Upper lobe of right lung (tissue), 1 donor: ENCODE data around the gene CDH3. TPM values are rescaled to one million over a fixed set of nuclear protein-coding genes. Genes with fewer than 3 reads are reported as not detected.
A peak's percentile ranks its signal among the peaks of the same experiment; 100 is the strongest.

ENCODE experiments used
- ATAC-seq: fragments of 200-7000 bp; cut with Tn5 transposase; one replicate; pipeline ENCODE4 v1.9.1; 2020; ENCODE audit warnings: mild to moderate bottlenecking, moderate library complexity
- DNase-seq: peaks from one replicate; pipeline ENCODE4 v3.0.0-alpha.2; 2020
- H3K27ac ChIP-seq: fragments of 200-600 bp; one replicate; pipeline ENCODE4 v1.8.0; 2022
- H3K27me3 ChIP-seq: fragments of 200-600 bp; one replicate; pipeline ENCODE4 v1.8.0; 2022; ENCODE audit warnings: mild to moderate bottlenecking
- H3K36me3 ChIP-seq: fragments of 200-600 bp; one replicate; pipeline ENCODE4 v1.8.0; 2022
- H3K4me1 ChIP-seq: fragments of 200-600 bp; one replicate; pipeline ENCODE4 v1.8.0; 2022
- H3K4me3 ChIP-seq: fragments of 200-600 bp; one replicate; pipeline ENCODE4 v1.8.0; 2022; ENCODE audit warnings: mild to moderate bottlenecking
- H3K9me3 ChIP-seq: fragments of 200-600 bp; one replicate; pipeline ENCODE4 v1.8.0; 2022
- intact Hi-C: fragments of 100-400 bp; cut with DNase I; formaldehyde crosslinking; loops from one replicate; pipeline ENCODE4 v1.11.0; 2022
- long read RNA-seq: library from polyadenylated mRNA; unstranded; transcript quantifications from one replicate; pipeline ENCODE4 v2.0.0, GENCODE V29; 2021
- total RNA-seq: library from RNA; stranded (reverse); fragmentation: NEBNext Ultra II Directional; extraction: Animal tissue kit (Norgen Biotek cat#: 25700); gene quantifications from one replicate; pipeline ENCODE4 v1.2.1, GENCODE V29; 2021
- TF ChIP-seq, protein P1 (sequence below): fragments of 200-600 bp; IDR thresholded peaks from one replicate; pipeline ENCODE4 v1.8.0; 2022; ENCODE audit warnings: antibody characterized with exemption
- donor health status: DM: no; HTN: yes; CAD: no; lungs with severe emphysema.

Gene CDH3
- total RNA-seq, result 9.6 TPM
- long read RNA-seq, full-length matches to known transcripts, result 7 of 20 reads
- long read RNA-seq, partial matches to known transcripts, result 9 of 20 reads
- long read RNA-seq, other reads (novel, unspliced or antisense), result 4 of 20 reads

GRCh38 chr16:68644715-68645493 lies at the start of gene CDH3:
CDH3 (plus strand) TSS chr16:68645310; CDS start chr16:68645380, 70 bp downstream.
- TF ChIP-seq, protein P1, sequence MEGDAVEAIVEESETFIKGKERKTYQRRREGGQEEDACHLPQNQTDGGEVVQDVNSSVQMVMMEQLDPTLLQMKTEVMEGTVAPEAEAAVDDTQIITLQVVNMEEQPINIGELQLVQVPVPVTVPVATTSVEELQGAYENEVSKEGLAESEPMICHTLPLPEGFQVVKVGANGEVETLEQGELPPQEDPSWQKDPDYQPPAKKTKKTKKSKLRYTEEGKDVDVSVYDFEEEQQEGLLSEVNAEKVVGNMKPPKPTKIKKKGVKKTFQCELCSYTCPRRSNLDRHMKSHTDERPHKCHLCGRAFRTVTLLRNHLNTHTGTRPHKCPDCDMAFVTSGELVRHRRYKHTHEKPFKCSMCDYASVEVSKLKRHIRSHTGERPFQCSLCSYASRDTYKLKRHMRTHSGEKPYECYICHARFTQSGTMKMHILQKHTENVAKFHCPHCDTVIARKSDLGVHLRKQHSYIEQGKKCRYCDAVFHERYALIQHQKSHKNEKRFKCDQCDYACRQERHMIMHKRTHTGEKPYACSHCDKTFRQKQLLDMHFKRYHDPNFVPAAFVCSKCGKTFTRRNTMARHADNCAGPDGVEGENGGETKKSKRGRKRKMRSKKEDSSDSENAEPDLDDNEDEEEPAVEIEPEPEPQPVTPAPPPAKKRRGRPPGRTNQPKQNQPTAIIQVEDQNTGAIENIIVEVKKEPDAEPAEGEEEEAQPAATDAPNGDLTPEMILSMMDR, result no peak
- intact Hi-C loops, result no loop called here
- H3K4me3 ChIP-seq, result peak within 1 kb of the TSS; percentile 48
- H3K36me3 ChIP-seq, result no peaks in the 10 kb centered on the region
- H3K4me1 ChIP-seq, result peaks cover 20% of the 10 kb centered on the region
- peak; percentile 84 for ATAC-seq
- H3K27ac ChIP-seq, result no peak within 1 kb of the TSS
- DNase-seq, result peak; percentile 84
- peaks cover 50% of the 10 kb centered on the region for H3K27me3 ChIP-seq
- no peaks in the 10 kb centered on the region for H3K9me3 ChIP-seq

DNA sequence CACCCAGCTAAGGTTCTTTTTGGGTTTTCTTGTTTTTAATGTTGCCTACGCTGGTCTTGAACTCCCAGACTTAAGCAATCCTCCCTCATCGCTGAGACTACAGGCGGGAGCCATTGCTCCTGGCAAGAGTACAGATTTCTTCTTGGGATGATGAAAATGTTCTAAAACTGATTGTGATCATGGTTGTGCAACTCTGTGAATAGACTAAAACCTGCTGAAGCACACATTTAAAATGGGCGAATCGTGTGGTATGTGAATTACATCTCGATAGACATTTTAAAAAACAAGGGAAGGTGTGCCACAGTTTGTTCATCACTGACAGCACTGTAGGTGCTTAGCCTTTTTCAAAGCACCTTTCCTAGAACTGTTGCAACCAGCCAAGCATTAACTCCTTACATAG lies 48.8 kb upstream of the CDH3 start:
- Histone ChIP-seq H3K36me3 (no peaks in the 10 kb centered on the region), H3K4me1 (no peaks in the 10 kb centered on the region), H3K27me3 (no peaks in the 10 kb centered on the region), H3K27ac (no peak overlapping the region), H3K9me3 (no peaks in the 10 kb centered on the region), H3K4me3 (no peak overlapping the region)
- DNase-seq (no peak), ATAC-seq (no peak)
- intact Hi-C loops, result no loop called here
- TF ChIP-seq, protein P1, result no peak

DNA sequence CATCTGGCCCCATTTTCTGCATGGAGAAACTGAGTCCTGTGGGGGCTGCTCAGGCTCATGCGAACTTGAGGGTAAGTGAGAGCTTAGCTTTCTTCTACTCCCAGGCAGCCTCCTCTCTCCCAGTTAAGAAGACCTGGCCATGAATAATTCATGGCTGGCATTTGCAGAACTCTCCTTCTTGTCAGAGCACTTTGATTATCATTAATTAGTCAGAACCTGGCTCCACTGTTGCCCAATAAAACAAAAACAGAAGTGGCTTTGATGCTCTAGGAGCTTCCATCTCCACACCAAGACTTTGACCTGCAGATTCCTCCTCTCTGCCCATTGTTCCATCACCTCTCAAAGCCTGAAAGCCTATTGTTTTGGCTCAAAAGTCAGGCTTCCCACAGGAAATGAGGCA lies 45.5 kb upstream of the CDH3 start:
- no peak overlapping the region for H3K27ac ChIP-seq
- H3K4me3 ChIP-seq, result no peak overlapping the region
- H3K9me3 ChIP-seq, result no peaks in the 10 kb centered on the region
- intact Hi-C loops, result no loop called here
- H3K36me3 ChIP-seq, result no peaks in the 10 kb centered on the region
- TF ChIP-seq, protein P1, result no peak
- no peaks in the 10 kb centered on the region for H3K4me1 ChIP-seq
- DNase-seq, result no peak
- no peaks in the 10 kb centered on the region for H3K27me3 ChIP-seq
- no peak for ATAC-seq

- TF ChIP-seq, protein P1, result no peak
- ATAC-seq, result no peak
- Histone ChIP-seq H3K27ac (no peak overlapping the region), H3K9me3 (no peaks in the 10 kb centered on the region), H3K4me3 (no peak overlapping the region), H3K27me3 (no peaks in the 10 kb centered on the region), H3K36me3 (no peaks in the 10 kb centered on the region), H3K4me1 (no peaks in the 10 kb centered on the region)
- no peak for DNase-seq
- intact Hi-C loops, result no loop called here
These were observed 39.4 kb upstream of the CDH3 start for GRCh38 chr16:68605746-68606145.

- H3K4me1 ChIP-seq, result no peaks in the 10 kb centered on the region
- DNase-seq (no peak), ATAC-seq (no peak)
- intact Hi-C loops, result no loop called here
- no peak overlapping the region for H3K27ac ChIP-seq
- H3K36me3 ChIP-seq, result no peaks in the 10 kb centered on the region
- TF ChIP-seq, protein P1, result no peak
- no peak overlapping the region for H3K4me3 ChIP-seq
- no peaks in the 10 kb centered on the region for H3K9me3 ChIP-seq
- no peaks in the 10 kb centered on the region for H3K27me3 ChIP-seq
These were observed 37.7 kb upstream of the CDH3 start for GRCh38 chr16:68607443-68607842.
